ENCODE results near the gene SOCS2.

Gene SOCS2

GRCh38 chr12:93609281-93610192 is 37.1 kb downstream of the SOCS2 start:
- no peak for DNase-seq (ENCODE audit: low read depth)
- H3K4me3 ChIP-seq (replicated peaks; ENCODE audit: low read depth, low read length) = no peak overlapping the region
- TF ChIP-seq CTCF (IDR thresholded peaks at IDR 0.05; ENCODE audit: low read length, missing control alignments) = no peak

GRCh38 chr12:93612776-93613175 is 40.3 kb downstream of the SOCS2 start:
- H3K4me3 ChIP-seq (replicated peaks; ENCODE audit: low read depth, low read length) = no peak overlapping the region
- TF ChIP-seq CTCF (IDR thresholded peaks at IDR 0.05; ENCODE audit: low read length, missing control alignments) = no peak
- DNase-seq (ENCODE audit: low read depth) = no peak

GRCh38 chr12:93614917-93615596 is 42.6 kb downstream of the SOCS2 start:
- TF ChIP-seq CTCF (IDR thresholded peaks at IDR 0.05; ENCODE audit: low read length, missing control alignments) = no peak
- peak; percentile 45 for DNase-seq (ENCODE audit: low read depth)
- no peak overlapping the region for H3K4me3 ChIP-seq (replicated peaks; ENCODE audit: low read depth, low read length)

GRCh38 chr12:93616584-93617101 is 44.2 kb downstream of the SOCS2 start:
- DNase-seq (ENCODE audit: low read depth) = no peak

GRCh38 chr12:93618891-93619410 is 46.5 kb downstream of the SOCS2 start:
- no peak for DNase-seq (ENCODE audit: low read depth)
- no peak overlapping the region for H3K4me3 ChIP-seq (replicated peaks; ENCODE audit: low read depth, low read length)
- no peak for TF ChIP-seq CTCF (IDR thresholded peaks at IDR 0.05; ENCODE audit: low read length, missing control alignments)

More at GRCh38 chr12:93616584-93617101, 44.2 kb downstream of the SOCS2 start:
- H3K4me3 ChIP-seq (replicated peaks; ENCODE audit: low read depth, low read length) = no peak overlapping the region
- no peak for TF ChIP-seq CTCF (IDR thresholded peaks at IDR 0.05; ENCODE audit: low read length, missing control alignments)

- no peak overlapping the region for H3K4me3 ChIP-seq (replicated peaks; ENCODE audit: low read depth, low read length)
- DNase-seq (ENCODE audit: low read depth) = peak; percentile 37
- no peak for TF ChIP-seq CTCF (IDR thresholded peaks at IDR 0.05; ENCODE audit: low read length, missing control alignments)
Observed at GRCh38 chr12:93621986-93622385, 49.5 kb downstream of the SOCS2 start.

All from fibroblast of pulmonary artery (primary cell).